Skeletal muscle cell (primary cell): Measurements from ENCODE around the gene EIF5.

Experiments
- DNase-seq: peaks from one replicate; pipeline ENCODE4 v3.0.0-alpha.2; 2010; ENCODE audit warnings: low read depth
- H3K4me3 ChIP-seq: 2 replicates; pipeline ENCODE4 v1.5.1; 2011; ENCODE audit warnings: low read depth, mild to moderate bottlenecking, control low read depth, low read length, moderate library complexity

Gene EIF5

GRCh38 chr14:103388664-103389063 is 54.6 kb downstream of the EIF5 start:
- H3K4me3 ChIP-seq = no peak overlapping the region
- no peak for DNase-seq

GRCh38 chr14:103390605-103391004 is 56.6 kb downstream of the EIF5 start:
- DNase-seq = no peak
- H3K4me3 ChIP-seq = no peak overlapping the region

- H3K4me3 ChIP-seq = no peak overlapping the region
- DNase-seq = no peak
These were observed 57.0 kb downstream of the EIF5 start for GRCh38 chr14:103391048-103391447.

DNA sequence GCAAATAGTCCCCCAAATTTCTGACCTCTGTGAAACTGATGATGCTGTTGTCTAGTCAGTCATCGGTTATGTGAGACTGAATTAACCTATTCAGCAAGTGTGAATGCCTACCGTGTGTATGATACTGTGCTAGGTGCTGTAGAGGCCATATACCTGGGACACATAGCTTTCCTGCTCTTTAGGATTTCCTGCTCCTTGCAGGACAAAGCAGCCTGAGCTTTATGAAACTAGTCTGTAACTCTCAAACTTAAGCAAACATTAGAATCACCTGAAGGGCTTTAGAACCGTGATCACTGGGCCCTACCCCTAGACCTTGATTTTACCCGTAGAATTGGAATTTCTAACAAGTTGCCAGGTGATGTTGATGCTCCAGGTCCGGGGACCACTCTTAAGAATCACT is 58.1 kb downstream of the EIF5 start:
- H3K4me3 ChIP-seq = no peak overlapping the region
- no peak for DNase-seq

- DNase-seq = no peak
- H3K4me3 ChIP-seq = no peak overlapping the region
These were observed 58.5 kb downstream of the EIF5 start for GRCh38 chr14:103392572-103392971.

DNA sequence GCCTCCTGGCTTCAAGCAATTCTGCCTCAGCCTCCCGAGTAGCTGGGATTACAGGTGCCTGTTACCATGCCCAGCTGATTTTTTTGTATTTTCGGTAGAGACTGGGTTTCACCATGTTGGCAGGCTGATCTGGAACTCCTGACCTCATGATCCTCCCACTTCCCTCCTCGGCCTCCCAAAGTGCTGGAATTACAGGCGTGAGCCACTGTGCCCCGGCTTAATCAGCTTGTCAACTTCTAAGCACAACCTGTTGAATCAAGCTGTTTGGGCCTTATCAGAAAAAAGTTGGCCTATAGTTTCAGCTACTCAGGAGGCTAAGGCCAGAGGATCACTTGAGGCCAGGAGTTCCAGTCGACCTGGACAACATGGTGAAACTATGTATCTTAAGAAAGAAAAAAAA is 59.0 kb downstream of the EIF5 start:
- DNase-seq = no peak
- no peak overlapping the region for H3K4me3 ChIP-seq

- no peak overlapping the region for H3K4me3 ChIP-seq
- no peak for DNase-seq
These were observed 59.9 kb downstream of the EIF5 start for GRCh38 chr14:103393676-103394626.
